ENCODE data around the gene MMP24OS.

Gene MMP24OS

DNA sequence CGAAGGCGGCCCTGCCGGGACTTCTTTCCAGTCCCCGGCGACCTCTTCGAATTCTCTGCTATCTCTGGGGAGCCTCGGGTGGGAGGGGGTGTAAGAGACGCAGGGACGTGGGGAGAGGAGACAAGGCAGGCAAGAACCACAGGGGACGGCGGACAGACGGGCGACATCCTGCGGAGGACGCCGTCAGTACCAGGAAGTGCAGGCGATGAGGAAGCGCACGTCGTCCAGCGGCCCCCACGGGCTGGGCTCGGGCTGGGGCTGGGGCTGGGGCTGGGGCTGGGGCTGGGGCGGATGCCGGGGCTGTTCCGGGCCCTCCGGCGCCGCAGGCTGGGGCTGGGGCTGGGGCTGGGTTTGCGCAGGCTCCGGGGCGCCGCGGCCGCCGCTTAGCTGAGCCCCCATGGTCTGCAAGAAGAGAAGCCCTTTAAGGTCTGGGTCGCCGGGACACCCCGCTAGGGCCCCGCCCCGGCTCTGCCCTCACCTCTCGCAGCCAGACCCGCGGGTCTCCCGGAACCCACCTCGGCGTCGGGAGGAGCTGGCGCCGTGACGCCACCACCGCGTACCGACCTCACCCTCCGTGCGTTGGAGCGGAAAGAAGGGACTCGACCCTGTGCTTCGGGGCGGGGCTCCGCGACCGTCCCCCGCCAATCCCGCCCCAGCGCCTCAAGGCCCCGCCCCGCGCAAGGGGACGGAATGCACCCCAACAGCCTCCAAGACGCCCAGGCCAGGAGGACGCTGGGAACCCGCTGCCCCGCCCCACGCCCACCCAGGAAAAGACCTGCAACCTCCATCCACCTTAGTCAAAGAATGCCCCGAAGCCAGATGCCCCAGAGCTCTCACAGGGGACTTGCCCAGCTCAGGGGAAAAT is at the start of gene MMP24OS:
MMP24OS (minus strand) TSS at position 592 of the 865 bp plus-strand sequence; CDS start at position 399, 193 bp downstream.
- DNase-seq = peak; percentile 87

DNA sequence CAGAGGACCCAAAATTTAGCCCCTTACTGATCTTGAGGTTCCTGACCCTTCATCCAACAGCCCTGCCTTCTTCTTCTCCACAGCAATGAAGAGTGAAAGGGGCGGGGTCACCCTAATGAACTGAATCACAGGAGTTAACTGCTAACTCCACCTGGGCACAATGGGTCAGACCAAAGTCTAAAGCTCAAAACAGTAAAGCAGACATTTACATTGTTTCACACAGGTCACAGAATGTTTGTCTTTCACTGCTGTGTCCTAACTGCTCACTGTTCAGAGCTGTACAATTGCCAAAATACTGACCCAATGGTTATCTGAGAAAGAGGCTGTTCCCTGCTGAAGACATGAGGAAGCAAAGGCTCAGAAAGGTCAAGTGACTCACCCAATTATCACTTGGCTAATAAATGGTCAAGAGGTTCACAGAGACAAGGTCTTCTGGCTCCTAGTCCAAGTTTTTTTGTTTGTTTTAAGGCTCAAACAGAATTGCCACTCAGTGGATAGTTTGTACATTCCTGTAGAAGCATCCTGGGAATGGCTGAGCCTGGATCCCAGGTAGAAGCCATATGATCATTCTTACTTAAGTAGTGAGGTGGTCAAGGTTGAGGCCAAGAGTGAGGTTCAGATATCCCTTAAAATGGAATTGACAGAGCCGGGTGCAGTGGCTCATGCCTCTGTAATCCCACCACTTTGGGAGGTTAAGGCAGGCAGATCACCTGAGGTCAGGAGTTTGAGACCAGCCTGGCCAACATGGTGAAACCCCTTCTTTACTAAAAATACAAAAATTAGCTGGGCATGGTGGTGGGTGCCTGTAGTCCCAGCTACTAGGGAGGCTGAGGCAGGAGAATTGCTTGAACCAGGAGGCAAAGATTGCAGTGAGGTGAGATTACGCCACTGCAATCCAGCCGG is 49.4 kb upstream of the MMP24OS start:
- peak; percentile 68 for DNase-seq

DNA sequence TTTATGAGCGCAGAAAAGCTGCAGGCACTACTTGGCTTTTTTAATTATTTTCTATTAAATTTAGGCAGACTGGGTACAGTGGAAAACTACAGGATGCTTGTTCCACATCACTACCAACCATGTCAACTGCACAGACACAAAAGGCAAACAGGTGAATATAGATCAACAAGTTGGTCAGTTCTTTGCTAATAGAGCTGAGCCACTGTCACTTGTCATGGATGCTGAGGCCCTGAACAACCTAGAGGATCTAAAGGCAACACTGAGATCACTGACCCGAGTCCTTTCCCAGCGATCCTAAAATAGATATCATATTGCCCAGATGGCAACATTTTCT is 48.8 kb upstream of the MMP24OS start:
- no peak for DNase-seq

DNA sequence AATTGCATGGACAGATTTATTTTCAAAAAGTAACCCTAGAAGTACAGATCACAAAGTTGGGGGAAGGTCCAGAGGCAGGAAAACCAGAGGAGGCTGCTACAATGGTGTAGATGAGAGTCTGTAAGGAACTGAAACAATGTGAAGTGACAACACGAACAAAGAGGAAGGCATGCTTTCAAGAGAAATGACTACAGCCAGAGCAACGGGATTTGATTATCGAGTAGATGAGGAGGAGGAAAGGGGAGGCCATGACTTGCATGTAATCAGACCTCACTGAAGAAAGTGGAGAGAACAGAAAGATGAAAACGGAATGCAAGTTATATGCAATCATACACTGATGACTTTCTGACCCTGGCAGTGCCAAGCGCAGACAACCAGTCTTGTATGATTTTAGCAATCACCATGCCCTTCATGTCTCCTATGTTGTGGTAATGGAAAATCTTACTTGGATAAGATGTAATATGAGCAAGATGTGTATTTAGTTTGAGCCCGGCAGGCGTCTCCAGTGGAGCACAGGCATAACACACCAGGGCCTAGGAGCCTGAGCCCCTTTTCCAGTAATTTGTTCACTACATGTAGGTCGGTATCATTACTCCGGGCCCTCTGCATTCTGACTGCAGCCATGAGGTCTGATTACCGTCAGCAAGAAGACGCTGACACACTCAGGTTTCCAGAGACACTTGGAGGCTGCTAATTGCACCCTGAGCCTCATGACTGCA is 48.3 kb upstream of the MMP24OS start:
- DNase-seq = no peak

DNA sequence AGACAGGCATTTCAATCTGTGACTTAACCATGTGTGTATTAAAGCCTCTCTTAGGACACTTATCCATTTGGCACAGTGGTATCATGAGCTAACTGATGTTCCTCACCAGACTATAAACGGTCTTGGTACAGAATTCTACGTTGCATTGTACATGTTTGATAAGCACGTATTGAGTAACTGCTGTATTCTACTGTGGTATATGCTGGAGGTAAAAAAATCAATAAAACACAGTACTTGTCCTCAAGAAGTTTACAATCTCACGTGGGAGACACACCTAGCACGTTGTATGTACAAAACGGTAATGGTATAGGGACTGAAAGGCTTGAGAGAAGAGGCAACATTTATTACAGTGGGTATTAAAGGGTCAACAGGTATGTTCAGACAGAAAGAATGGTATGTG is 47.5 kb upstream of the MMP24OS start:
- no peak for DNase-seq

DNA sequence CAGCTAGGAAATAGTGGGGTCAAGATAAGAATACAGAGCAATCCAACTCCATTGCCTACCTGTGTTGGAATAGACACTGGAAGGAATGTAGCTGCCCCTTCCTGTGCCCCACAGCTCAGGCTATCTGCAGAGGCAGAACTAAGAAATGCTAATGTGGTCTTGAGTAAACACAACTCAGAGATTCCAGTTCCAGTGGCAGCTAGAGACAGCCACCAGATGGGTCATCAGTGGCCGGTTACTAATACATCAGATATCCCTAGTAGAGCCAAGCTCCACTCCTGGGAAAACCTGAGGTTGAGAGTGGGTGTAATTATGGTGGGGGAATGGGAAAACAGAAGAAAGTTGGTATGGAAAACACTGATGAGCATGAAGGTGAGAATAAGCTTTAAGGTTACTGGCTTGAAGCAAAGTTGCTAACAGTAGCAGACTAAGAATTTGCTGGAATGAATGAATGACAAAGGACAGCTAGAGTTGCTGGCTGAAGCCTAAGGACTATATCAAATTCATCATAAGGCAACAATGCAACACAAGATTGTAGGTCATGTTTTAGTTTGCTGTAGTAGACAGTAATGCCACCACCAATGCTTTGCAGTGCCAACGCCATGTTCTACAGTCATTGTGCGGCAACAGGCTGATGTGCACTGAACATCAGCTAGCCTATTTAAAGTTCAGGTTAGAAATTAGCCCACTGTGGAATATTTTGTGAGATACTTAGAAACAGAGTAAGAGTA is 42.6 kb upstream of the MMP24OS start:
- DNase-seq = peak; percentile 72

DNA sequence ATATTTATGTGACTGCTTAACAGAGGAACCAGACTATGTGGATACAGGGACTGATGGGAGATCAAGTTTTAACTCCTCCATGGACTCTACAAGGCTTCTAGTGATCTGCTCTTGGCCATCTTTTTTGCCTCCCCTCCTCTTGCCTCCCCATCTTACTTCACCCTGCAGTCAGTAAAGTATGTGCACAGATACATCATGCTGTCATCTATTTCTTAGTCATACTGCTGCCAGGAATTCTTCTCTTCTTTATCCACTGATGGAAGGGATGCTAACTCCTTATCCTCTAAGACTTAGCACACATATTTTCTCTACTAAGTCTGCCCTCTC is 41.9 kb upstream of the MMP24OS start:
- peak; percentile 62 for DNase-seq

DNA sequence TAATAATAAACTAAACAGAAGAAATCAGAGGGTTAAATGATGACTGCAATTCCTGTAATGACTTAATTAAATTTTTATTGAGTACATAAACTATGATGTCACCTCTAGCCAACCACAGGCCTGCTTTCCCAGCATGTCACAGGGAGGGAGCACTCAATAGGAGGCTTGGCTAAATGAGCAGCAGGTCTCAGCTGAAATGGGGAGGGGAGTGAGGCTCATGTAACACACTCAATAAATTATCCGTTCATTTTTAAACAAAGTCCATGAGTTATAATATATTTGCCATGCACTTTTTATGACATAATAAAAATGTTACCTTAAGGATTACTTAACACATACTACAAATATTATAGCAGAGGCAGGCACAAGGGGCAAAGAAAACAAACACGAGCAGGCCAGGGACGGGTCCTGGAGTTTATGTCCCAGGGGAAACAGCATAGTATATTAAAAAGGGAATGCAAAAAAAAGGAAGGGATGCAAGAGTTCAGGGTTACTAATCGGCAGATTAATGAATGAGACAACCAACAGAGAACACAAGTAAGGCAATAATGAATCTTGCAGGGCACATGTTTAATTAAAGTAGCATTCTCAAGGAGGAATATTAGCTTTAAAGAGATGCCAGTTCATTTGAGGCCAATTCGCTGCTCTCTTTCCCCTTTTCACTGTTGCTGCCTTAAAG is 41.4 kb upstream of the MMP24OS start:
- DNase-seq = peak; percentile 70

DNA sequence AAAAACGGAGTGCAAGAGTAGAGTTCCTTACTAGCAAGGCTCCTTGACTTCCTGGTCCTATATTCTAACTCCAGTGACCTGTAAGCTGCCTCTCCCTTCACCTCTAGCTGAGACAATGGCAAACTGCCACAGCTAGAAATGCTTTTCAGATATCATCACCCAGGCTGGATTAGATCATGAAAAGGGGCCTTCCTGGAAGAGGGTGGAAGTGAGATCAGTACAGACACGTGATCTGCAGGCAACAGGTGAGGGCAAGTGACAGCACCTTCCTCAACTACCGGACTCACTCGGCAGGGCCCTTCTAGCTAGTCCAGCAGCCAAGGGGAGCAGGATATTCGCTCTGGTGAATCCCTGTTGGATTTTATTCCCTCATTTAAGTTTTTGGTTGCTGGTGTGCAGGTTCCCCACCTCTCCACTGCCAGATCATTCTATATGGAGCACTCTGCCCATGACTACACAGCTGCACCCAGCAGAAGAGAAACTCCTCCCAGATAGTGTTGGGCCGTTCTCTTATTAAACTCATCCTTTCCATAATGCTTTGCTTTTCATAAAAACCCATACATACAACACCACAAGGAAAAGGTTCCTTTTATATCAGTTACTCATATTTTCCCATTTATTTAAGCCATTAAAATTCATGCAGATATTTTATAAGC is 40.7 kb upstream of the MMP24OS start:
- peak; percentile 85 for DNase-seq

DNA sequence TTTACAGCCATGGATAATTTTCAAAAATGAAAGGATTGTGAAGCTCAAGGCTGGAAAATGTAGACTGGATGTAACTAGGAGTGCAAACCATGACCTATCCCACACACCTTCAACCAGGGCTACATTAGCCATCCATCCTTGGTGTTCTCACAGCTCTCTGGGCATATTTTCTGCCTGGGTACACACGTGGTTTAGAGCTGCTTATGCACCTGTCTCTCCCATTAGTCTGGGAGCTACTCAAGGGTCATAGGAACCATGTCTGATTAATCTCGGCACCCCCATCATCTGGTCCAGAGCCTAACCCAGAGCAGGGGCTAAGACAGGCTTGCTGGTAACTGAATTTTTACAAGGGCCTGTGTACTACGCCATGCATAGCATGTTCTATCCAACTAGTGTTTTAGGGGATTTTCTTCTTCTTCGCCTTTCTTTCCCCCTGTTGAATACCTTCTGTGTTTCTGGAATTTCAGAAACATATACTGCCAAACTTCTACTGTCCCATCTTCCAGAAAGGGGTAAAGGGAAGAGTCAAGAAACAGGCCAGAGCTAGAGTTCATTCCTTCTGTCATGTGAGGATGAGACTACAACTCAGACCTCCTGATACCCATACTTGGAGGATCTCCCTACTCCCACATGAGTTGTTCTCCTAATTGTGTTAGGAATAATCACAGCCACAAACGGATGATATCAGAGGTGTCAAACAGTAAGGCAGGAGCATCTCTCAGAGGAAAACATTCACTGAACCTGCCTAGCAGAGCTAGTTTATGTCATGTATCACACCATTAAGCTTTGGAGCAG is 39.7 kb upstream of the MMP24OS start:
- no peak for DNase-seq

DNA sequence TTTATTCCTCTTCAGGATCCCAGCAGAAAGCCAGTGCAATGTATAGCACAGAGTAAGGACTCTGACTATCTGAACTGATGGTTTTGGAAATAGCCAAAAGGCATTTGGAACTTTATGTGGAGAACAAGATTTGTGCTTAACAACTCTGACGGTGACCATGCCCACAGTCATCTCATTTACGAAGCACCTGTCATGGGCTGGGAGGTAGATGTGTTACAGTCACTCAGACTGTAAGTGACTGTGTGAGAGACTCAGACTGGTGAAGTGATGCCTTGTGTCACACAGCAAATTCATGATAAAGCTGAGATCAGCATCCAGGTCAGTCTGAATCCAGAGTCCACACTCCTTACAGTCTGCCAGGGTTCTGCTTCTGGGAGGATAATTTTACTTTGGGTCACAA is 38.2 kb upstream of the MMP24OS start:
- DNase-seq = no peak

DNA sequence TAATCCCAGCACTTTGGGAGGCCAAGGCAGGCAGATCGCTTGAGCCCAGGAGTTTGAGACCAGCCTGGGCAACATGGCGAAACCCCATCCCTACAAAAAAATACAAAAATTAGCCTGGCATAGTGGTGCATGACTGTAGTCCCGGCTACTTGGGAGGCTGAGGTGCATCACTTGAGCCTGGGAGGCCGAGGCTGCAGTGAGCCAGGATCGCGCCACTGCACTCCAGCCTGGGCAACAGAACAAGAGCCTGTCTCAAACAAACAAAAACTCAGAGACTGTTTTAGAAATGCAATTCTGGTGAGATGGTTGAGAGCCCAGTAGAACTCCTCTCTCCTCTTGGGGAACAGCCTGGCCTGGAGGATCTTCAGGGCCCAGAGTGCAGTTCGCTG is 37.7 kb upstream of the MMP24OS start:
- peak; percentile 56 for DNase-seq

DNA sequence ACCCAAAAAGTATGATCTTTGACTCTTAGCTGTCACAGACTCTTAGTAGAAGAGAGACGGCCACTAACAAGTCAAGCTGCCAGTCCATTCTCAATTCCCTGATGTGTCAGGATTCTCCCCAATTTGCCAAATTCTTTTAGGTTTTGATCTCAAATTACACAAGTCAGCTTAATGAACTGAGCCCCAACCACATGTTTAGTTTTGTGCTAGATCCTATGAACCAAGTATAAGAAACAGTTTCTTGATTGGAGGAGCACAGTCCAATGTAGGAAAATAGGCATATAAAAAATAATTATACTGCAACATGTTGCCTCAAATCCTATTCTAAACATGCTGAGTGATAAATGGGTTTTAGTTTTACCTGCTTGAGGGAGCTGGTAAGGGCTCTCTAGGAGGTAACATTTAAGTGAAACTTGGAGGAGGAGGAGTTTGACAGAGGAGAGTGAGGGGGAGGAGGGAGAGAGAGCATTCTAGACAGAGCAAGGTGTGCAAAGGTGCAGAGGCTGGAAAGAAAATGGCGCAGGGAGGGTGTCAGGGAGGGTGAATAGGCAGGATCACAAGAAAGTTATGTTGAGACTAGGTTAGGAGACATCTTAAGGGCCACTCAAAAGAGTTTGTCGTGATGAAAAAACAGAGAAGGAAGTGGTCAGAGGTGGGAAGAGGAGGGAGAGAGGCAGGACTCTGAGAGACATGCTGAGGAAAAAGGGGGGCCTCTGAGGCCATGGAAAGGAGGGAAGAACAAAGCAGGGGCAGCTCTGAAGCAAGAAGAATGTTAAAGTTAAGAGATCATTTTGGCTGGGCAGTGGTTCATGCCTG is 37.1 kb upstream of the MMP24OS start:
- peak; percentile 64 for DNase-seq

DNA sequence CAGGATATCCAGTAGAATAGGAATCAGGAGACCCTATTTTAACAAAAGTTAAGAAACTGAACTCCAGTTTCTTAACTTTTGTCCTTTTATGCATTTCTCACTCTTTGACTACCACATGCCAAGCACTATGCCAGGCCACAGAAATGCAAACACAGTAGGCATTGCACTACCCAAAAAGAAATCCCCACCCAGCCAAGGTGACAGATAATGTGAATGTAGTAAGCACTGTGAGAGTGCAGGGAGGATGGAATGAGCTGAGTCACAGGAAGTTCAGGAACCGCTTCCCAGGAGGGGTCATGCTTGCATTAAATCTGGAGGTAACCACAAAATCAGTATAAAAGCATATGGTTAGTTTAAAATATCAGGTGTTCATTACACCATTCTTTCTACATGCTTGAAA is 34.4 kb upstream of the MMP24OS start:
- peak; percentile 97 for DNase-seq

DNA sequence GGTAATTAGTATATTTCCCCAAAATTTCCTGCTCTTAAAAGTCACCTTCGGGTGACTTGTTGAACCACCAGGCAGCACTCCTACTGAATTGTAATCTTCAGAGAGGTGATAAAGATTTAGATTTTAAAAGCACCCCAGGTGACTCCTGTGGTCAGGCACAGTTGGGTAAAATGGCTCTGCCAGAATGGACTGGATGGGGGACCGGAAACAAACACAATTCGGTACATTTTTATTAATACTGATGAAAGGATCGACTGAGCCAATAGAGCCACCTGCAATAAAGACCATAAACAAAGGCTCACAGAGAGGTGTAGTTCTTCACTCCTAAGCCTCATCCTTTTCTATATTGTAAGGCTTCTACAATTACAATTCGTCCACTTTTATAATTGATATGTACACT is 33.9 kb upstream of the MMP24OS start:
- DNase-seq = no peak

DNA sequence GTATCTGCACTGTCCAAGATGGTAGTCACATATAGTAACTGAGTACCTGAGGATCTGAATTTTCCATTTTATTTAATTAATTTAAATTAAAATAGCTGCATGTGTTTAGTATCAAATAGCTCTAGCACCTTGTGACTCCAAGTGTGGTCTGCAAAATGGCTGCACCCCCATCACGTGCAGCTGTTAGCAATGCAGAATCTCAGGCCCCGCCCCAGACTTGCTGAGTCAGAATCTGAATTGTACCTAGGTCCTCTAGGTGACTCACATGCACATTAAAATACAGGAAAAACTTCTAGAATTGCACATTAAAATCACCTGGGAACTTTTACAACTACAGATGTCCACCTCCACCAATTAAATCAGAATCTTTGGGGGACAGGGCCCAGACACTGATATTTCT is 33.5 kb upstream of the MMP24OS start:
- DNase-seq = peak; percentile 75

DNA sequence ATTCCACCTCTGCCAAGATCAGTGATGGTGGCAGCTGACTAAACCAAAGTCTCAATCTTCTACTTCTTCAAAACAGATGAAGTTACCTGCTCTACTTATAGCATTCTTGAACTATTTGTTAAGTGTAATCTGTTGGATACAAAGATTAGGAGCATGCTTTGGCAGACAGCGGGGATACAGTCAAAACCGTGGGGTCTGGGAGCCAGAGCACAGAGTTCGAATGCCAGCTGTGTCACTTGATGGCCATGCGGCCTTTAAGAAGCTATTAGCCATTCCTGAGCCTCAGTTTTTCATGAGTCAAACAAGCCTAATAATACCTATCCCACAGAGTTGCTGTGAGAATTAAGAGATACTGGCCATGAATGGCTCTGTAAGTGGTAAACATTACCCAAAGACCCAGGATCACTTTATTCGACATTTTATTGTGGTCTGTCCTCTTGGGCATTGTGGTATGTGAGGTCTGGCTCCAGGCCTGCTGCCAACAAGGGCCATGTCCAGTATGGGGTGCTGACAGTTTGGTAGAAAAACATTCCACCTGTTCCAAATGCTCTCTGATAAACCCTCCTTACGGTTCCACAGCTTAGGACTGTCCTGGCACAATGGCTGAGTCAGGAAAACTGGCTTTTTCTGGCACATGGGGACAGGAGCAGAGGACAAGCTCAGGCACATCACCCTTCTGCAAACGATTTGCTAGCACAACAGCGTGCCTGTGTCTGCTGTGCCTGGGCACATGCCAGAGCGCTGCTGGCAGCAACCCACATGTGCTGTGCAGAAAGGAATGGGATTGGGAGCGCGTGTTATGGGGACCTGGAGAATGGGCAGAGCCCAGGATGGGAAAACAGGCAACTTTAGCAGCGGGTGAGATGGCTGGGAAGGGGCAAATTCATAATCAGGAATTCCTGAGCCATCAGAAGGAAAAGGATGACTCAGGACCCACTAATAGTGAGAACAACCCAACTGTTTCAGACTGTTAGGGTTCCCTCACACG is 30.0 kb upstream of the MMP24OS start:
- DNase-seq = peak; percentile 92

DNA sequence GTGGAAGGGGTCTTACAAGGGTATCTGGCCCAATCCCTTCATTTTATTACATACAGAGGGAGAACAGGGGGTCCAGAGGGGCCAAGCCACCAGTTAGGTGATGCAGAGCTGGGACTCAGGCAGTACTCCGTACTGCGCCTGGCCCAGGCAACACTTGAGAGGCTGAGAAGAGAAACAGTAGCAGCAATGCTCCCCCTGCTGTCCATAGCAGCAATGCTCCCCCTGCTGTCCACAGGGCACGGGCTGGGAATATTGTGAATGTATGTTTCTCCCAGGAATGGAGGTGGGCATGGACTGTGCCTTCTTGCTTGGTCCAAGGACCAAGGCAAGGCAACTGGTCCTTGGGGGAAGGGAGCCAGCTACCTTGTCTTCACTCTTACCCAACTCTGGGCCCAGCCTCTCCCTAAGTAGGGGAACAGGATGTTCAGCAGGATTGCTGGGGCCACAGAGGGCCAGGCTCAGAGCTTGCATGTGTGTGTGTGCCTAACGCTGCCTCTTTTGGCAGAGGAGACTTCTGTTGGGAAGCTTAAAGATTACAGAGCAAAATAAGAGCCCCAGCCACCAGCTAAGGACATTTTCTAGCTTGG is 29.1 kb upstream of the MMP24OS start:
- DNase-seq = peak; percentile 90

Measured in HCEC 1CT (cell line).